WTC11 (cell line): ENCODE results near the gene RHOF. TPM values are rescaled to one million over a fixed set of nuclear protein-coding genes. Genes with fewer than 3 reads are reported as not detected.

Source experiments
- ATAC-seq: fragments of 200-7000 bp; cut with Tn5 transposase; 2 replicates; pipeline ENCODE4 v1.10.0; 2021; ENCODE audit warnings: mild to moderate bottlenecking, moderate library complexity
- CTCF ChIA-PET: fragments of 300-600 bp; sonication (Branson Sonifier 250); formaldehyde crosslinking; loops from one replicate; lab custom pipeline; 2021; ENCODE audit warnings: antibody characterized with exemption; lab: Charles Lee
- POLR2A ChIA-PET: fragments of 350-600 bp; sonication (Branson Sonifier 250); formaldehyde crosslinking; loops from one replicate; lab custom pipeline; 2021; ENCODE audit warnings: antibody characterized with exemption; lab: Charles Lee
- DNase-seq: peaks from one replicate; pipeline ENCODE4 v3.0.0; 2021; ENCODE audit warnings: low spot score
- H3K27ac Mint-ChIP-seq: 2 replicates; pipeline ENCODE4 v1.8.0; 2021; ENCODE audit warnings: mixed read lengths
- H3K27me3 Mint-ChIP-seq: 2 replicates; pipeline ENCODE4 v1.8.0; 2021; ENCODE audit warnings: low read depth, mild to moderate bottlenecking, moderate library complexity, mixed read lengths
- H3K36me3 Mint-ChIP-seq: 2 replicates; pipeline ENCODE4 v1.8.0; 2021; ENCODE audit warnings: mixed read lengths
- H3K4me1 Mint-ChIP-seq: 2 replicates; pipeline ENCODE4 v1.8.0; 2022; ENCODE audit warnings: mixed read lengths
- H3K4me3 Mint-ChIP-seq: 2 replicates; pipeline ENCODE4 v1.8.0; 2021; ENCODE audit warnings: mild to moderate bottlenecking, moderate library complexity, mixed read lengths
- H3K9me3 Mint-ChIP-seq: 2 replicates; pipeline ENCODE4 v1.8.0; 2021; ENCODE audit warnings: mixed read lengths
- AR ChIP-seq: fragments of 250-450 bp; sonication (Bioruptor Pico); IDR thresholded peaks from 2 replicates; pipeline ENCODE4 v1.9.0; 2021; ENCODE audit warnings: mild to moderate bottlenecking
- ARID4B ChIP-seq: sonication (generic); formaldehyde crosslinking; IDR thresholded peaks from 2 replicates; pipeline ENCODE4 v1.8.0; 2023; ENCODE audit warnings: missing genetic modification reagents, mild to moderate bottlenecking, borderline replicate concordance
- ATF2 ChIP-seq: sonication (generic); formaldehyde crosslinking; IDR thresholded peaks from 2 replicates; pipeline ENCODE4 v1.8.1; 2022; ENCODE audit warnings: low read depth, missing genetic modification reagents, borderline replicate concordance
- CDX4 ChIP-seq: fragments of 250-450 bp; sonication (Bioruptor Pico); IDR thresholded peaks from 2 replicates; pipeline ENCODE4 v1.9.0; 2021; ENCODE audit warnings: moderate library complexity, mild to moderate bottlenecking, inconsistent platforms, borderline replicate concordance
- GABPB1 ChIP-seq: sonication (generic); formaldehyde crosslinking; IDR thresholded peaks from 2 replicates; pipeline ENCODE4 v1.8.1; 2023; ENCODE audit warnings: mild to moderate bottlenecking, missing genetic modification reagents
- IRF1 ChIP-seq: sonication (generic); formaldehyde crosslinking; IDR thresholded peaks from 2 replicates; pipeline ENCODE4 v1.8.0; 2023; ENCODE audit warnings: missing genetic modification reagents
- IRF2 ChIP-seq: sonication (generic); formaldehyde crosslinking; IDR thresholded peaks from 2 replicates; pipeline ENCODE4 v1.8.0; 2022; ENCODE audit warnings: low read depth, missing genetic modification reagents, borderline replicate concordance
- JUN ChIP-seq: sonication (generic); formaldehyde crosslinking; IDR thresholded peaks from 2 replicates; pipeline ENCODE4 v1.8.0; 2023; ENCODE audit warnings: mild to moderate bottlenecking, missing genetic modification reagents
- KAT7 ChIP-seq: sonication (generic); formaldehyde crosslinking; IDR thresholded peaks from 2 replicates; pipeline ENCODE4 v1.8.1; 2023; ENCODE audit warnings: missing genetic modification reagents, mild to moderate bottlenecking, borderline replicate concordance
- MXD4 ChIP-seq: fragments of 250-450 bp; sonication (Bioruptor Pico); IDR thresholded peaks from 2 replicates; pipeline ENCODE4 v1.8.0; 2021; ENCODE audit warnings: mild to moderate bottlenecking, moderate library complexity, borderline replicate concordance
- NFE2L1 ChIP-seq: sonication (generic); formaldehyde crosslinking; IDR thresholded peaks from 2 replicates; pipeline ENCODE4 v1.8.1; 2023; ENCODE audit warnings: missing genetic modification reagents
- NR1H2 ChIP-seq: sonication (generic); formaldehyde crosslinking; IDR thresholded peaks from 2 replicates; pipeline ENCODE4 v1.9.0; 2021; ENCODE audit warnings: mild to moderate bottlenecking, moderate library complexity, missing genetic modification reagents
- RORB ChIP-seq: fragments of 250-450 bp; sonication (Bioruptor Pico); IDR thresholded peaks from 2 replicates; pipeline ENCODE4 v1.9.0; 2021; ENCODE audit warnings: mild to moderate bottlenecking
- SMAD3 ChIP-seq: sonication (generic); formaldehyde crosslinking; IDR thresholded peaks from 2 replicates; pipeline ENCODE4 v1.8.0; 2022; ENCODE audit warnings: missing genetic modification reagents, mild to moderate bottlenecking, borderline replicate concordance
- SP1 ChIP-seq: sonication (generic); formaldehyde crosslinking; conservative IDR thresholded peaks from 2 replicates; pipeline ENCODE4 v1.8.1; 2022; ENCODE audit warnings: missing genetic modification reagents
- TCF7 ChIP-seq: sonication (generic); formaldehyde crosslinking; IDR thresholded peaks from 2 replicates; pipeline ENCODE4 v1.8.0; 2022; ENCODE audit warnings: mild to moderate bottlenecking, low read depth, missing genetic modification reagents, moderate library complexity
- TEAD4 ChIP-seq: sonication (generic); formaldehyde crosslinking; IDR thresholded peaks from 2 replicates; pipeline ENCODE4 v1.8.0; 2022; ENCODE audit warnings: mild to moderate bottlenecking, missing genetic modification reagents
- ZMAT4 ChIP-seq: fragments of 250-450 bp; sonication (Bioruptor Pico); IDR thresholded peaks from 2 replicates; pipeline ENCODE4 v1.9.0; 2021; ENCODE audit warnings: mild to moderate bottlenecking
- ZNF219 ChIP-seq: sonication (generic); formaldehyde crosslinking; IDR thresholded peaks from 2 replicates; pipeline ENCODE4 v1.8.0; 2023; ENCODE audit warnings: missing genetic modification reagents, mild to moderate bottlenecking, borderline replicate concordance
- ZNF232 ChIP-seq: sonication (generic); formaldehyde crosslinking; IDR thresholded peaks from 2 replicates; pipeline ENCODE4 v1.8.0; 2022; ENCODE audit warnings: mild to moderate bottlenecking, missing genetic modification reagents
- ZNF263 ChIP-seq: sonication (generic); formaldehyde crosslinking; IDR thresholded peaks from 2 replicates; pipeline ENCODE4 v1.8.1; 2022; ENCODE audit warnings: low read depth, mild to moderate bottlenecking, moderate library complexity, missing genetic modification reagents
- total RNA-seq: library from RNA; stranded (reverse); gene quantifications from 3 replicates; pipeline ENCODE4 v1.2.3, GENCODE V29; 2021

RHOF gene
- total RNA-seq, 1 experiment from 2014 or later: 45.3 TPM

GRCh38 chr12:121749267-121749666 is 44.2 kb downstream of the RHOF start (continued):
- TF ChIP-seq GABPB1 (CRISPR knock-in tag) (no peak), CDX4 (CRISPR knock-in tag) (no peak), ZNF232 (CRISPR knock-in tag) (no peak), ZNF263 (CRISPR knock-in tag) (no peak), TEAD4 (no peak), SMAD3 (CRISPR knock-in tag) (no peak), ZNF219 (CRISPR knock-in tag) (no peak), KAT7 (CRISPR knock-in tag) (no peak), ZMAT4 (CRISPR knock-in tag) (no peak), TCF7 (no peak), ARID4B (CRISPR knock-in tag) (no peak)
- TF ChIP-seq, all 79 proteins: peak for 0

GRCh38 chr12:121748571-121749265 is 44.8 kb downstream of the RHOF start:
- no peaks in the 10 kb centered on the region for H3K9me3 Mint-ChIP-seq
- ChIA-PET POLR2A (interaction anchor here (0.7 kb wide), 1 partner anchor 15 kb away, joined by 3 read pairs; no protein-coding TSS in a partner anchor), CTCF (interaction anchor here (1.8 kb wide), 1 partner anchor 45 kb away, joined by 7 read pairs; the partner anchor contains the start of gene RHOF)
- ATAC-seq: peak; percentile 62
- TF ChIP-seq NR1H2 (CRISPR knock-in tag) (no peak), NFE2L1 (CRISPR knock-in tag) (no peak), IRF2 (CRISPR knock-in tag) (no peak), MXD4 (CRISPR knock-in tag) (no peak), ATF2 (CRISPR knock-in tag) (no peak), RORB (no peak), IRF1 (CRISPR knock-in tag) (no peak), SP1 (CRISPR knock-in tag) (no peak), JUN (CRISPR knock-in tag) (no peak), AR (CRISPR knock-in tag) (no peak)
- DNase-seq: no peak
- no peaks in the 10 kb centered on the region for H3K4me1 Mint-ChIP-seq
- peaks cover 30% of the 10 kb centered on the region for H3K36me3 Mint-ChIP-seq
- H3K27ac Mint-ChIP-seq: peak overlapping the region; percentile 89
- H3K4me3 Mint-ChIP-seq: no peak overlapping the region
- H3K27me3 Mint-ChIP-seq: no peaks in the 10 kb centered on the region
